KMS-11 (cell line): ENCODE results near the gene ZBTB7C.

Experiments
- H2AFZ ChIP-seq: fragments of 200-600 bp; sonication (generic); 2 replicates; pipeline ENCODE4 v1.6.1; 2016; ENCODE audit warnings: antibody characterized with exemption, mixed run types, low read depth
- H3K27ac ChIP-seq: fragments of 200-600 bp; sonication (generic); 2 replicates; pipeline ENCODE4 v1.6.1; 2016; ENCODE audit warnings: mild to moderate bottlenecking, mixed run types
- H3K27me3 ChIP-seq: fragments of 200-600 bp; sonication (generic); 2 replicates; pipeline ENCODE4 v1.6.1; 2017; ENCODE audit warnings: mild to moderate bottlenecking, low read depth, mixed run types, moderate library complexity; ENCODE audit not compliant: insufficient read depth
- H3K36me3 ChIP-seq: fragments of 200-600 bp; sonication (generic); 2 replicates; pipeline ENCODE4 v1.6.1; 2017; ENCODE audit warnings: mild to moderate bottlenecking, mixed run types; ENCODE audit not compliant: insufficient read depth
- H3K4me1 ChIP-seq: fragments of 200-600 bp; sonication (generic); 2 replicates; pipeline ENCODE4 v1.6.1; 2016; ENCODE audit warnings: mild to moderate bottlenecking, low read depth, mixed run types; ENCODE audit not compliant: poor library complexity, severe bottlenecking
- H3K4me2 ChIP-seq: fragments of 200-600 bp; sonication (generic); 2 replicates; pipeline ENCODE4 v1.7.0; 2016; ENCODE audit warnings: mild to moderate bottlenecking, mixed run types
- H3K4me3 ChIP-seq: fragments of 200-600 bp; sonication (generic); IDR thresholded peaks from 2 replicates; pipeline ENCODE4 v1.6.1; 2017; ENCODE audit warnings: low read depth, low read length, mixed read lengths; ENCODE audit not compliant: insufficient read depth
- H3K79me2 ChIP-seq: fragments of 200-600 bp; sonication (generic); 2 replicates; pipeline ENCODE4 v1.6.1; 2016; ENCODE audit warnings: low read depth, mixed run types; ENCODE audit not compliant: insufficient read depth
- H3K9ac ChIP-seq: fragments of 200-600 bp; sonication (generic); 2 replicates; pipeline ENCODE4 v1.6.1; 2016; ENCODE audit warnings: mild to moderate bottlenecking, mixed run types
- H4K20me1 ChIP-seq: fragments of 200-600 bp; sonication (generic); 2 replicates; pipeline ENCODE4 v1.6.1; 2016; ENCODE audit warnings: mild to moderate bottlenecking, mixed run types; ENCODE audit not compliant: insufficient read depth
- CTCF ChIP-seq: fragments of 200-600 bp; sonication (generic); conservative IDR thresholded peaks from 2 replicates; pipeline ENCODE4 v1.6.1; 2017; ENCODE audit warnings: low read depth, mild to moderate bottlenecking, antibody characterized with exemption, low read length, moderate library complexity, mixed read lengths

The ZBTB7C gene

DNA sequence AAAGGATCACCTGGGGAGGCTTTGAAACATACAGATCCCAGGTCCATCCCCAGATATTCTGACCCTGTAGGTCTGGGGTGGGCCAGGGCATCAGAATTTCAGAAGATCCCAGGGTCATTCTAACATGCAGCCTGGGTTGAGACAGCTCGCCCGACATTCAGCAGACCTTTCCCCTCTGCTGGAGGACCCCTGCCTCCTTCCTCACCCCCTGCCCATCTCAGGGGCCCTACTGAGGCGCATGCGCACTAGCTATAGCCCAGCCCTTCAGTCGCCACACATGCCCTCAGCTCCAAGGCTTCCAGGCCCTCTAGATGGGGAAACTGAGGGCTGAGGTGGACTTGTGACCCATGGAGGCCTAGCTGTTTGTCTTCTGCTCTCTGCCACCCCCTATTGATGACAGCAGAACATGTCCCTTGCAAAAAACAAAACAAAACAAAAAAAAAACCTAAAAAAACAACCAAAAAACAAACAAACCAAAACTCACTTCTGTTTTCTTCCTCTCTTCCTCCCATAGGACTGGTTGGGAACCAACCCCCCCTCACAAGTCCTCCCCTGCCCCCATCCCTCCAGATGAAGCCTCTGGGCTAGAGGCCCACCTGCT lies 91.3 kb downstream of the ZBTB7C start:
- H4K20me1 ChIP-seq, result no peaks in the 10 kb centered on the region
- H3K79me2 ChIP-seq, result no peaks in the 10 kb centered on the region
- H3K4me3 ChIP-seq, result no peak overlapping the region
- no peak overlapping the region for H3K27ac ChIP-seq
- no peak overlapping the region for H2AFZ ChIP-seq
- peak; percentile 23; the same call in 1 of the 2 replicates for TF ChIP-seq CTCF
- no peaks in the 10 kb centered on the region for H3K27me3 ChIP-seq
- no peak overlapping the region for H3K9ac ChIP-seq
- no peaks in the 10 kb centered on the region for H3K36me3 ChIP-seq
- H3K4me2 ChIP-seq, result no peak overlapping the region
- H3K4me1 ChIP-seq, result no peaks in the 10 kb centered on the region

DNA sequence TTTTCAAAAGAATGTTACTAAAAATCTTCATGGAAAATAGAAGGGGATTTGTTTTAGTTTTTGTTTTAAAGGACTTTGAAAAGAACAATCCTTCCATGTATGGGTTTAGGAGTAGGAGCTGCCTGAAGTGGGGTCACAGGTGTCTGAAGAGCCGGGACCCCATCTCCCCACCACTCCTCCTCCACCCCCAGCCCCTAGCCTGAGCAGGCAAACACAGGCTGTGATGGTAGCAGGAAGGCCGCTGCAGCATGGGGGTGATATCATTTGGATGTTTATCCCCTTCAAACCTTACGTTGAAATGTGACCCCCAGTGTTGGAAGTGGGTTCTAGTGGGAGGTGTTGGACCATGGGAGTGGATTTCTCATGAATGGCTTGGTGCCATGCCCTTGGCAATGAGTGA lies 93.0 kb downstream of the ZBTB7C start:
- no peak for TF ChIP-seq CTCF
- H2AFZ ChIP-seq, result no peak overlapping the region
- H3K27ac ChIP-seq, result no peak overlapping the region
- H3K27me3 ChIP-seq, result no peaks in the 10 kb centered on the region
- H3K4me2 ChIP-seq, result no peak overlapping the region
- H3K36me3 ChIP-seq, result no peaks in the 10 kb centered on the region
- H3K79me2 ChIP-seq, result no peaks in the 10 kb centered on the region
- H3K9ac ChIP-seq, result no peak overlapping the region
- H3K4me1 ChIP-seq, result no peaks in the 10 kb centered on the region
- no peaks in the 10 kb centered on the region for H4K20me1 ChIP-seq
- no peak overlapping the region for H3K4me3 ChIP-seq

GRCh38 chr18:48314690-48315089 lies 94.5 kb downstream of the ZBTB7C start:
- Histone ChIP-seq H4K20me1 (no peaks in the 10 kb centered on the region), H3K4me3 (no peak overlapping the region), H3K79me2 (no peaks in the 10 kb centered on the region), H3K36me3 (no peaks in the 10 kb centered on the region), H3K27me3 (no peaks in the 10 kb centered on the region), H3K4me1 (no peaks in the 10 kb centered on the region), H3K27ac (no peak overlapping the region), H3K4me2 (no peak overlapping the region), H3K9ac (no peak overlapping the region), H2AFZ (no peak overlapping the region)
- TF ChIP-seq CTCF, result no peak

DNA sequence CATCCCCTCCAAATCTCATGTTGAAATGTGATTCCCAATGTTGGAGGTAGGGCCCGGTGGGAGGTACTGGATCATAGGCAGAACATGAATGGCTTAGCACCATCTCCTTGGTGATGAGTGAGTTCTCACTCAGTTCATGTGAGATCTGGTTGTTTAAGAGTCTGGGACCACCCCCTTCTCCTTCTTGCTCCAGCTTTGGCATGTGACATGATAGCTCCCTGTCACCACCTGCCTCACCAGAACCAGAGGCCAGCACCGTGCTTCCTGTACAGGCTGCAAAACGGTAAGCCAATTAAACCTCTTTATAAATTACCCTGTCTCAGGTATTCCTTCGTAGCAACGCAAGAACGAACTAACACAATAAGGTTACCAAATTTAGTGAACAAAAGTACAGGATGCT lies 95.4 kb downstream of the ZBTB7C start:
- H3K4me3 ChIP-seq, result no peak overlapping the region
- H3K27me3 ChIP-seq, result no peaks in the 10 kb centered on the region
- H3K79me2 ChIP-seq, result no peaks in the 10 kb centered on the region
- H2AFZ ChIP-seq, result no peak overlapping the region
- no peaks in the 10 kb centered on the region for H4K20me1 ChIP-seq
- no peak overlapping the region for H3K4me2 ChIP-seq
- H3K9ac ChIP-seq, result no peak overlapping the region
- no peaks in the 10 kb centered on the region for H3K4me1 ChIP-seq
- H3K36me3 ChIP-seq, result no peaks in the 10 kb centered on the region
- H3K27ac ChIP-seq, result no peak overlapping the region
- no peak for TF ChIP-seq CTCF
